ENCODE measurements around the gene NTMT1. TPM values are rescaled to one million over a fixed set of nuclear protein-coding genes. Genes with fewer than 3 reads are reported as not detected.
A peak's percentile ranks its signal among the peaks of the same experiment; 100 is the strongest.

NTMT1 gene
- total RNA-seq, 3 donors from 2014 or later, result 17.8 to 31.1 (median 27.4) TPM

DNA sequence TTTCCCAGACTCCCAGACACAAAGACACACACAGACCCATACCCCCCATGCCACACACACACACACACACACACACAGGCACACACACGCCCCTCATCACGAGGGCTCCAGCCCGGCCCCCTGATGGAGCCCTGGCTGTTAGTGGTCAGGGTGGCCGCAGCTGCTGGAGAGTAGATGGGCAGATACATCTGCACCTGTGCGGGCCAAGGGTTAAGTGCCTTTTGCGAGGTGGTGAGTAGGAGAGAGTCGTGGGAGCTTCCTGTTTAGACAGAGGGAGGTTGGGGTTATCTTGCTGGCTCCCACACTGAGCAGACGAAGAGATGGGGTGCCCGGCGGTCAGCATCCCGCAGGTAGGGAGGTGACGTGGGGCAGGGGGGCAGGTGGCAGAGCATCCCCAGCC, 47.6 kb downstream of the NTMT1 start:
- Histone ChIP-seq H3K27me3 (no peaks in the 10 kb centered on the region), H3K4me1 (no peaks in the 10 kb centered on the region), H3K9me3 (no peaks in the 10 kb centered on the region), H3K27ac (peak overlapping the region; percentile 21 to 90), H3K36me3 (no peaks in the 10 kb centered on the region), H3K4me3 (no peak overlapping the region)
- intact Hi-C loops (cut with DNase I; ENCODE audit: low total_unique reads), result no loop called here
- no peak for DNase-seq (ENCODE audit: low spot score in 2 of 2)
- TF ChIP-seq CTCF (IDR thresholded peaks at IDR 0.05) (no peak), POLR2A (IDR thresholded peaks at IDR 0.05) (no peak), POLR2AphosphoS5 (IDR thresholded peaks at IDR 0.05) (no peak)

- no peak for DNase-seq (ENCODE audit: low spot score in 2 of 2)
- intact Hi-C loops (cut with DNase I; ENCODE audit: low total_unique reads), result no loop called here
- Histone ChIP-seq H3K27me3 (no peaks in the 10 kb centered on the region), H3K36me3 (no peaks in the 10 kb centered on the region), H3K4me3 (no peak overlapping the region), H3K4me1 (no peaks in the 10 kb centered on the region), H3K9me3 (no peaks in the 10 kb centered on the region), H3K27ac (peak overlapping the region; percentile 21 to 90)
- no peak for TF ChIP-seq POLR2AphosphoS5 (IDR thresholded peaks at IDR 0.05)
- no peak for TF ChIP-seq POLR2A (IDR thresholded peaks at IDR 0.05)
- no peak for TF ChIP-seq CTCF (IDR thresholded peaks at IDR 0.05)
Measured at GRCh38 chr9:129674229-129674628, 48.3 kb downstream of the NTMT1 start.

- TF ChIP-seq CTCF (IDR thresholded peaks at IDR 0.05) (no peak), POLR2A (IDR thresholded peaks at IDR 0.05) (no peak)
- Histone ChIP-seq H3K4me3 (peak overlapping the region in 1 of 3 donors; percentile 43), H3K27me3 (no peaks in the 10 kb centered on the region), H3K27ac (peak overlapping the region; percentile 50 to 90), H3K9me3 (no peaks in the 10 kb centered on the region), H3K4me1 (no peaks in the 10 kb centered on the region), H3K36me3 (no peaks in the 10 kb centered on the region)
- no peak for DNase-seq (ENCODE audit: low spot score in 2 of 2)
- intact Hi-C loops (cut with DNase I; ENCODE audit: low total_unique reads), result no loop called here
Measured at GRCh38 chr9:129675620-129676019, 49.7 kb downstream of the NTMT1 start.

- Histone ChIP-seq H3K4me3 (no peak overlapping the region), H3K27ac (peak overlapping the region; percentile 50 to 90), H3K27me3 (no peaks in the 10 kb centered on the region), H3K9me3 (no peaks in the 10 kb centered on the region), H3K36me3 (no peaks in the 10 kb centered on the region), H3K4me1 (no peaks in the 10 kb centered on the region)
- DNase-seq (ENCODE audit: low spot score in 2 of 2), result no peak
- intact Hi-C loops (cut with DNase I; ENCODE audit: low total_unique reads), result no loop called here
- TF ChIP-seq CTCF (IDR thresholded peaks at IDR 0.05), result no peak
- TF ChIP-seq POLR2A (IDR thresholded peaks at IDR 0.05), result no peak
- TF ChIP-seq POLR2AphosphoS5 (IDR thresholded peaks at IDR 0.05), result no peak
Measured at GRCh38 chr9:129676287-129676686, 50.3 kb downstream of the NTMT1 start.

DNA sequence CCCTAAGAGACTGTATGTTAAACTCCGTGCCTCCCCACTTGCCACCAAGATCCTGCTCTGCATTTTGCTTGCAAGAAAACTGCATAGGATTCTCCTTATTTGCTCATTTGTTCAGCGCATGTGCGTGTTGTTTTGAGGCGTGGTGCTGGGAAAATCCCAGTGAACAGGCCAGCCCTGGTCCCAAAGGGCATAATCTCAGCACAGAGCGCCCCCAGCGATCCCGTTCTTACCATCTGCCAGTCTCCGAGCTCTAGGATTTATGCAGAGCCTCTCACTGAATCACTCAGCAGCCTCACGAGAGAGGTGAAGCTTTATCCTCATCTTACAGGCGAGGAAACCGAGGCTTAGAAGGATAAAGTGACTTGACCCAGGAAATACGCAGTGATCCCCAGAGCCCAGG, 51.0 kb downstream of the NTMT1 start:
- TF ChIP-seq CTCF (IDR thresholded peaks at IDR 0.05) (no peak), POLR2A (IDR thresholded peaks at IDR 0.05) (no peak), POLR2AphosphoS5 (IDR thresholded peaks at IDR 0.05) (no peak)
- intact Hi-C loops (cut with DNase I; ENCODE audit: low total_unique reads), result no loop called here
- Histone ChIP-seq H3K27me3 (no peaks in the 10 kb centered on the region), H3K9me3 (no peaks in the 10 kb centered on the region), H3K4me1 (no peaks in the 10 kb centered on the region), H3K27ac (peak overlapping the region; percentile 50 to 90), H3K4me3 (peak overlapping the region in 2 of 3 donors; percentile 9 to 39), H3K36me3 (no peaks in the 10 kb centered on the region)
- DNase-seq (ENCODE audit: low spot score in 2 of 2), result no peak
